ENCODE data around the gene OVCA2. TPM values are rescaled to one million over a fixed set of nuclear protein-coding genes. Genes with fewer than 3 reads are reported as not detected.

Gene OVCA2
- total and polyA plus RNA-seq, 12 donors: 37.2 to 155 (median 64.0) TPM

DNA sequence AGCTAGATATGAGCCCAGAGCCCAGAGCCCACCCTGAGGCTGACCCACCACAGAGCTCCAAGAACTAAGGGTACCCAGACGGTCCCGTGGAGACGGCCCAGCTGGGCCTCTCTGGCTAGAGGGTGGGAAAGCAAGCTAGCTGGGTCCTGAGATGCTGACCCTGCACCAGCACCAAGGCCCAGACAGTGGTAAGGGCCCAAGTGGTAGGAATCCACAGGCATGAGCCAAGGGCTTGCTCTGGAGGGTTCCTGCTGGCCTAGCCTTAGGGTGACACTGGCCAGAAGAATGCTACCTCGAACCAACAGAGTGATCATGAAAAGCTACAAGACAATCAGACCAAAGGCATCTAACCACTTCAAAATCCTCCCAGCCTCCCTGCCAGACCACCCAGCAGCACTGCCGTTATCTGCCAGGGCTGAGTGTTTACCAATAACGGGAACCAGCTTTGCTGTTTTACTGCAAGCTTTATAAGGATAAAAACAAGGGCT lies 26.3 kb downstream of the OVCA2 start:
- DNase-seq: no peak
- 61 to 70% (median 65%) methylated on average over 5 to 6 of the region's 6 CpGs for WGBS, 4 donors
- no peak for TF ChIP-seq CTCF (IDR thresholded peaks at IDR 0.05)
- intact Hi-C loops (cut with DNase I): no loop called here
- Histone ChIP-seq H3K4me1 (replicated peaks in 1 of 2) (peaks cover 6 to 50% of the 10 kb centered on the region in 2 donors), H3K27ac (peak overlapping the region in 4 of 5 donors; percentile 31 to 88 (median 54)), H3K9me3 (replicated peaks in 1 of 3) (no peaks in the 10 kb centered on the region), H3K27me3 (no peaks in the 10 kb centered on the region), H3K36me3 (replicated peaks in 1 of 2) (peaks cover 0 to 21% of the 10 kb centered on the region in 2 donors), H3K4me3 (no peak overlapping the region)

- Histone ChIP-seq H3K4me1 (replicated peaks in 1 of 2) (peaks cover 6 to 50% of the 10 kb centered on the region in 2 donors), H3K36me3 (replicated peaks in 1 of 2) (peaks cover 0 to 21% of the 10 kb centered on the region in 2 donors), H3K4me3 (no peak overlapping the region), H3K27me3 (no peaks in the 10 kb centered on the region), H3K27ac (peak overlapping the region in 4 of 5 donors; percentile 31 to 88 (median 54)), H3K9me3 (replicated peaks in 1 of 3) (no peaks in the 10 kb centered on the region)
- no peak for TF ChIP-seq CTCF (IDR thresholded peaks at IDR 0.05)
- no peak for TF ChIP-seq POLR2A (IDR thresholded peaks at IDR 0.05)
- intact Hi-C loops (cut with DNase I): no loop called here
- peak in 1 of 7 donors; percentile 62 for DNase-seq
- 66 to 80% (median 68%) methylated on average over 12 to 15 of the region's 15 CpGs for WGBS, 4 donors
Observed at GRCh38 chr17:2068519-2069051, 26.8 kb downstream of the OVCA2 start.

- no peak for DNase-seq
- Histone ChIP-seq H3K27me3 (no peaks in the 10 kb centered on the region), H3K4me3 (no peak overlapping the region), H3K9me3 (replicated peaks in 1 of 3) (no peaks in the 10 kb centered on the region), H3K4me1 (replicated peaks in 1 of 2) (peaks cover 6 to 40% of the 10 kb centered on the region in 2 donors), H3K36me3 (replicated peaks in 1 of 2) (peaks cover 0 to 8% of the 10 kb centered on the region in 2 donors), H3K27ac (peak overlapping the region in 4 of 5 donors; percentile 71 to 91 (median 82))
- intact Hi-C loops (cut with DNase I): no loop called here
- 81 to 92% (median 85%) methylated on average over 6 to 13 of the region's 13 CpGs for WGBS, 4 donors
- TF ChIP-seq CTCF (IDR thresholded peaks at IDR 0.05) (no peak), POLR2A (IDR thresholded peaks at IDR 0.05) (no peak)
Observed at GRCh38 chr17:2070241-2071023, 28.6 kb downstream of the OVCA2 start.

DNA sequence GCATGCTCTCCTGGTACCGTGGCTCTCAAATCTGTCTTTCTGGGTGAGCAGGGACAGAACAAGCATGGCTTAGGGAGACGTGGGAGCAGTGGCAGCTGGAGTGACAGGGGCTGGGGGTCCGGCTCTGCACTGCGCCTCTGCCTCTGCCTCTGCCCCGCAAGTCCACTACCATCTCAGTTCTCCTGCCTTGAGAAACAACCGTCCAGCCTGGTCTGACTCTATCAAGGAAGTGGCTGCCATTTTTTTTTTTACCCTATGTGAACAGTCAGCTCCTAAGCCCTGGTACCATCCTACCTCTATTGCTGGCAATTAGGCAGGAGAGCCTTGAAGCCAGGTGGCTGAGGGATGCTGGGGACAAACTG lies 29.2 kb downstream of the OVCA2 start:
- Histone ChIP-seq H3K36me3 (replicated peaks in 1 of 2) (peaks cover 0 to 8% of the 10 kb centered on the region in 2 donors), H3K9me3 (replicated peaks in 1 of 3) (no peaks in the 10 kb centered on the region), H3K27me3 (no peaks in the 10 kb centered on the region), H3K27ac (peak overlapping the region in 4 of 5 donors; percentile 71 to 91 (median 82)), H3K4me3 (no peak overlapping the region), H3K4me1 (replicated peaks in 1 of 2) (peaks cover 6 to 46% of the 10 kb centered on the region in 2 donors)
- WGBS, 4 donors: 86 to 92% (median 87%) methylated on average over 6 of the region's 6 CpGs
- TF ChIP-seq CTCF (IDR thresholded peaks at IDR 0.05) (no peak), POLR2A (IDR thresholded peaks at IDR 0.05) (no peak)
- DNase-seq: no peak
- intact Hi-C loops (cut with DNase I): no loop called here

Data from adrenal gland (tissue), 12 donors.